Eye (tissue), 1 donor: Measurements from ENCODE around the gene NOD1.
"Not testable (repeated sequence)": the region's sequence is repeated elsewhere in the genome, so short reads cannot be mapped to it uniquely, and the experiment has no call there.

Experiments used
- DNase-seq: peaks from one replicate; pipeline ENCODE4 v3.0.0-alpha.2; 2015

Gene NOD1

GRCh38 chr7:30412782-30413504 is 65.6 kb downstream of the NOD1 start:
- peak; percentile 82 for DNase-seq

- no peak for DNase-seq
Measured at GRCh38 chr7:30411897-30412296, 66.7 kb downstream of the NOD1 start.

GRCh38 chr7:30411173-30411572 is 67.4 kb downstream of the NOD1 start:
- DNase-seq = no peak

- no peak for DNase-seq
Measured at GRCh38 chr7:30406664-30407425, 71.7 kb downstream of the NOD1 start.

- DNase-seq = no peak
Measured at GRCh38 chr7:30405179-30405578, 73.4 kb downstream of the NOD1 start.

- no peak for DNase-seq
Measured at GRCh38 chr7:30403477-30403876, 75.1 kb downstream of the NOD1 start.

GRCh38 chr7:30396389-30396788 is 82.2 kb downstream of the NOD1 start:
- no peak for DNase-seq

GRCh38 chr7:30395676-30396075 is 82.9 kb downstream of the NOD1 start:
- DNase-seq = no peak

GRCh38 chr7:30391806-30392205 is 86.8 kb downstream of the NOD1 start:
- DNase-seq = no peak

- DNase-seq = no peak
Measured at GRCh38 chr7:30390736-30391636, 87.6 kb downstream of the NOD1 start.

GRCh38 chr7:30389791-30390190 is 88.8 kb downstream of the NOD1 start:
- DNase-seq = no peak

- DNase-seq = no peak
Measured at GRCh38 chr7:30382607-30383006, 96.0 kb downstream of the NOD1 start.

- not testable (repeated sequence) for DNase-seq
Measured at GRCh38 chr7:30380824-30381223, 97.8 kb downstream of the NOD1 start.

GRCh38 chr7:30380294-30380693 is 98.3 kb downstream of the NOD1 start:
- no peak for DNase-seq

- DNase-seq = no peak
Measured at GRCh38 chr7:30379741-30380140, 98.8 kb downstream of the NOD1 start.

GRCh38 chr7:30379131-30379530 is 99.5 kb downstream of the NOD1 start:
- no peak for DNase-seq

GRCh38 chr7:30378275-30378674 is 100.3 kb downstream of the NOD1 start:
- DNase-seq = no peak
